ENCODE data around the gene RPL35. TPM values are rescaled to one million over a fixed set of nuclear protein-coding genes. Genes with fewer than 3 reads are reported as not detected.

Gene RPL35
- total and polyA plus RNA-seq, 12 donors, result 598 to 3,743 (median 714) TPM

DNA sequence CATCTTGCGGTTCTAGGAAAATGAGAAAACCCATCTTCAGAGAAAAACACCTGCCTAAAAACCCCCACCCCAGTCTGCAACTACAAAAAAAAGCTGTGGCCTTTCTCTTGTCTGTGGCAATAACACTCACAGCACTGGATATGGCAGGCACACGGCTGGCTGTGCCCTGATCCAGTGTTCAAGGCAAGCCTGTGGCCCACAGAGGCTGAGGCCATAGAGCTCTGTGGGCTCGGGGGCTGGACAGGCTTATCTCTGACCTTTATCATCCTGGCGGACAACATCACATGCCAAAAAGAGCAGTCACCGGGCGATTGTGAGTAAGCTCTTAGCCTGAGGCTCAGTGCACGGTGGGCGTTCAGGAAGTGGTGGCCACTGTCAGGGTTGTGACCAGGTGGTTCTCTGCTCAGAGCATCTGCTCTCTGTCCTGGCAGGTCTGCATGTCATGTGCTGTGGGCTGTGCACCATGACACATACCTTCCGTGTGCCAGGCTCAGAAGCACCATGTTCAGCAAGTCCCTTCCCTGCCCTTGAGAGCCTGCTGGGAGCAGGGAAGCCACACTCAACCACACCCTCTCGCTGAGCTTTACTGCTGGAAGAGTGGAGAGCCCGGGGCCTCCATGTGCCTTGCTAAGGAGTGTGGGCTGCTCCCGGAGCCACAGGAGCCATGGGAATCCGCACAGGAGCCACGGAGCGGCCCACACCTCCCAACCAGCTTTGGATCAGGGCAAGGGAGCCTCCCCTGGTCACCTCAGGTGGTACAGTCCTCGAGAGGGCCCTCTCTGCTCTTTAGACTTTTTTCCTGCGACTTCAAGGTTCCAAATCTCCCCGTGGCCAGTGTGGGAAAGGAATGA lies 43.1 kb downstream of the RPL35 start:
- H3K9me3 ChIP-seq, result no peaks in the 10 kb centered on the region
- intact Hi-C loops (cut with DNase I), result no loop called here
- 45 to 49% methylated on average over 18 of the region's 18 CpGs for WGBS, 2 donors
- no peak overlapping the region for H3K4me3 ChIP-seq
- ATAC-seq (peak; percentile 39 to 81 (median 68)), DNase-seq (no peak)
- H3K27ac ChIP-seq, result peak overlapping the region in 6 of 10 donors; percentile 4 to 62 (median 49)
- TF ChIP-seq, protein P1, sequence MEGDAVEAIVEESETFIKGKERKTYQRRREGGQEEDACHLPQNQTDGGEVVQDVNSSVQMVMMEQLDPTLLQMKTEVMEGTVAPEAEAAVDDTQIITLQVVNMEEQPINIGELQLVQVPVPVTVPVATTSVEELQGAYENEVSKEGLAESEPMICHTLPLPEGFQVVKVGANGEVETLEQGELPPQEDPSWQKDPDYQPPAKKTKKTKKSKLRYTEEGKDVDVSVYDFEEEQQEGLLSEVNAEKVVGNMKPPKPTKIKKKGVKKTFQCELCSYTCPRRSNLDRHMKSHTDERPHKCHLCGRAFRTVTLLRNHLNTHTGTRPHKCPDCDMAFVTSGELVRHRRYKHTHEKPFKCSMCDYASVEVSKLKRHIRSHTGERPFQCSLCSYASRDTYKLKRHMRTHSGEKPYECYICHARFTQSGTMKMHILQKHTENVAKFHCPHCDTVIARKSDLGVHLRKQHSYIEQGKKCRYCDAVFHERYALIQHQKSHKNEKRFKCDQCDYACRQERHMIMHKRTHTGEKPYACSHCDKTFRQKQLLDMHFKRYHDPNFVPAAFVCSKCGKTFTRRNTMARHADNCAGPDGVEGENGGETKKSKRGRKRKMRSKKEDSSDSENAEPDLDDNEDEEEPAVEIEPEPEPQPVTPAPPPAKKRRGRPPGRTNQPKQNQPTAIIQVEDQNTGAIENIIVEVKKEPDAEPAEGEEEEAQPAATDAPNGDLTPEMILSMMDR (IDR thresholded peaks at IDR 0.05), result no peak
- peaks cover 3 to 25% (median 12%) of the 10 kb centered on the region in 9 donors for H3K4me1 ChIP-seq
- H3K27me3 ChIP-seq, result no peaks in the 10 kb centered on the region
- no peaks in the 10 kb centered on the region for H3K36me3 ChIP-seq

- peaks cover 0 to 6% (median 0%) of the 10 kb centered on the region in 9 donors for H3K36me3 ChIP-seq
- TF ChIP-seq, protein P1 (IDR thresholded peaks at IDR 0.05), result no peak
- 96 to 97% methylated on average over 5 of the region's 5 CpGs for WGBS, 2 donors
- DNase-seq (no peak), ATAC-seq (no peak)
- peaks cover 3 to 30% (median 17%) of the 10 kb centered on the region in 9 donors for H3K4me1 ChIP-seq
- H3K9me3 ChIP-seq, result no peaks in the 10 kb centered on the region
- no peak overlapping the region for H3K27ac ChIP-seq
- no peaks in the 10 kb centered on the region for H3K27me3 ChIP-seq
- intact Hi-C loops (cut with DNase I), result no loop called here
- H3K4me3 ChIP-seq, result no peak overlapping the region
Measured at GRCh38 chr9:124815601-124816000, 46.2 kb downstream of the RPL35 start.

- 78 to 82% methylated on average over 5 of the region's 5 CpGs for WGBS, 2 donors
- H3K27me3 ChIP-seq, result no peaks in the 10 kb centered on the region
- TF ChIP-seq, protein P1 (IDR thresholded peaks at IDR 0.05), result no peak
- ATAC-seq (no peak), DNase-seq (no peak)
- intact Hi-C loops (cut with DNase I), result no loop called here
- H3K9me3 ChIP-seq, result no peaks in the 10 kb centered on the region
- H3K4me1 ChIP-seq, result peaks cover 3 to 30% (median 12%) of the 10 kb centered on the region in 9 donors
- no peak overlapping the region for H3K4me3 ChIP-seq
- no peak overlapping the region for H3K27ac ChIP-seq
- peaks cover 0 to 12% (median 0%) of the 10 kb centered on the region in 9 donors for H3K36me3 ChIP-seq
Measured at GRCh38 chr9:124814164-124814535, 47.6 kb downstream of the RPL35 start.

- DNase-seq, result no peak
- intact Hi-C loops (cut with DNase I), result no loop called here
- 83 to 87% methylated on average over 11 of the region's 11 CpGs for WGBS, 2 donors
- Histone ChIP-seq H3K27me3 (no peaks in the 10 kb centered on the region), H3K9me3 (no peaks in the 10 kb centered on the region), H3K27ac (no peak overlapping the region), H3K4me3 (no peak overlapping the region), H3K36me3 (peaks cover 0 to 12% (median 0%) of the 10 kb centered on the region in 9 donors), H3K4me1 (peaks cover 0 to 27% (median 7%) of the 10 kb centered on the region in 9 donors)
- TF ChIP-seq, protein P1 (IDR thresholded peaks at IDR 0.05), result no peak
- ATAC-seq, result no peak
Measured at GRCh38 chr9:124813501-124814163, 48.1 kb downstream of the RPL35 start.

Measured in heart right ventricle (tissue), 16 donors.